DMS79 treated with DMSO at 0.1 percent for 48 hours (cell line): ENCODE measurements around the gene CD209.

ENCODE experiments used
- DNase-seq: peaks from one replicate; lab custom pipeline; 2025; lab: John Stamatoyannopoulos, UW

CD209 gene

GRCh38 chr19:7705387-7706187, 41.7 kb downstream of the CD209 start:
- DNase-seq = no peak

GRCh38 chr19:7704280-7705060, 42.9 kb downstream of the CD209 start:
- DNase-seq = no peak

GRCh38 chr19:7703332-7703731, 44.0 kb downstream of the CD209 start:
- DNase-seq = no peak

GRCh38 chr19:7701654-7702457, 45.5 kb downstream of the CD209 start, which contains the start of gene FCER2:
Gene FCER2 (minus strand): TSS chr19:7702131. CDS start chr19:7699760, 2,371 bp downstream.
- no peak for DNase-seq

- DNase-seq = no peak
These were observed 46.2 kb downstream of the CD209 start for GRCh38 chr19:7701049-7701653.

- no peak for DNase-seq
These were observed 47.6 kb downstream of the CD209 start for GRCh38 chr19:7699417-7700401.

- no peak for DNase-seq
These were observed 48.3 kb downstream of the CD209 start for GRCh38 chr19:7699003-7699402.

GRCh38 chr19:7698583-7698982, 48.8 kb downstream of the CD209 start:
- DNase-seq = no peak

GRCh38 chr19:7697721-7698287, 49.5 kb downstream of the CD209 start:
- DNase-seq = no peak

- DNase-seq = no peak
These were observed 52.8 kb downstream of the CD209 start for GRCh38 chr19:7694499-7694898.

GRCh38 chr19:7692417-7693088, 54.8 kb downstream of the CD209 start:
- DNase-seq = no peak

GRCh38 chr19:7691497-7691896, 55.8 kb downstream of the CD209 start:
- DNase-seq = no peak

GRCh38 chr19:7690779-7691258, 56.5 kb downstream of the CD209 start:
- no peak for DNase-seq
